Measurements from ENCODE around the gene RPTOR.

RPTOR gene

DNA sequence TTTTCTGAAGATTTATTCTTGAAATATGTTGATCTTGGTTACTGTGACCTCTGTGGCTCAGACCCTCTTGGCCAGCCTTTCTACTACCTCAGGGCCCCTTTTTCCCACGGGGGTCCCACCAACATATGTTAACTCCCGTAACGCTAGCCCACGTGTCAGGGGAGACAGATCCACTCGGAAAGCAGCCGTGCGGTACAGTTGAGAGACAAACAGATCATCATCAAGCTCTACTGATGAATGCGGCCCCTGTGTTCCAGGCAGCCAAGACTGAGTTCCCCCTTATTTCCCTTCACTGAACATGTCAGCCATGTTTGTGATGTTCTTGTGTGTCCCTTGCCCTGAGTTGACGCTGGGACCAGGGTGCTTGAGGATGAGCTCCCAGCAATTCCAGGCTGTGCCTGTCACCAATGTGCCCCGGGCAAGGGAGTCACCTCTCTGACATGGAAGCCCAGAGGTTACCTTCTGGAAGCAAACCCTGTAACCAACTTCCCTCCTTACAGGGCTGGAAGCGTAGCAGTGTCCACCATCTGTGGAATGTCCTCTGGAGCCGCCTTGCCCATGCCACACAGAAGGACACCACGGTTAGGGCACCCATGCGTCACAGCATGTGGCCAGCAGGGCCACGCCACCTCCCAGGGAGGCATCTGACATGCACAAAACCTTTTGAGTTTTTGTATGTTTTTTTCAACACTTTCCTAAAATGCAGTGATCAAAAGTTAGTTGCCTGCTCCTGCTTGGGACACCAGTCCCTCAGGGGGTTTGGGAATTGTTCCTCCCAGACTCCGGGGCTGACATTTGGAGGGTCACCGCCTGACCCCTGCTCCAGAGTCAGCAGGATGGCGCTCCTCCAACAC, 253.3 kb downstream of the RPTOR start:
- H2AK5ac ChIP-seq (ENCODE audit: low read length), result no peak overlapping the region
- H3K23ac ChIP-seq (ENCODE audit: low read length), result no peak overlapping the region
- no peak overlapping the region for H4K8ac ChIP-seq (ENCODE audit: low read depth, low read length)
- no peaks in the 10 kb centered on the region for H3K79me2 ChIP-seq (ENCODE audit: control insufficient read depth, insufficient read depth, low read length)
- H3K4ac ChIP-seq (ENCODE audit: low read depth, low read length), result no peak overlapping the region
- H3K9ac ChIP-seq (ENCODE audit: low read length), result no peak overlapping the region
- no peak overlapping the region for H2BK5ac ChIP-seq (ENCODE audit: low read length)
- no peak overlapping the region for H2BK120ac ChIP-seq (ENCODE audit: low read depth, low read length)
- no CpG with 5 or more reads among the region's 18 CpGs for WGBS (ENCODE audit: extremely low coverage, insufficient coverage, low lambda C conversion rate)
- DNase-seq, result no peak
- no peak overlapping the region for H3K4me2 ChIP-seq (ENCODE audit: low read length)
- no peaks in the 10 kb centered on the region for H3K27me3 ChIP-seq (ENCODE audit: insufficient read depth, low read length, poor library complexity)
- no peak overlapping the region for H3K56ac ChIP-seq (ENCODE audit: low read length)
- H4K5ac ChIP-seq (ENCODE audit: low read length), result no peak overlapping the region
- H3K4me3 ChIP-seq (ENCODE audit: low read length), result no peak overlapping the region
- no peaks in the 10 kb centered on the region for H3K36me3 ChIP-seq (ENCODE audit: control insufficient read depth, insufficient read depth, low read length)
- no peaks in the 10 kb centered on the region for H3K4me1 ChIP-seq (ENCODE audit: control insufficient read depth, low read depth, low read length)
- no peaks in the 10 kb centered on the region for H3K79me1 ChIP-seq (ENCODE audit: low read length)
- H3K27ac ChIP-seq (ENCODE audit: low read depth, low read length), result no peak overlapping the region
- no peak overlapping the region for H3K18ac ChIP-seq (ENCODE audit: low read length)
- H2BK15ac ChIP-seq (replicated peaks; ENCODE audit: low read depth), result no peak overlapping the region

GRCh38 chr17:80798595-80799537, 254.2 kb downstream of the RPTOR start:
- H4K8ac ChIP-seq (ENCODE audit: low read depth, low read length), result no peak overlapping the region
- 100% methylated on average over 1 of the region's 25 CpGs for WGBS (ENCODE audit: extremely low coverage, insufficient coverage, low lambda C conversion rate)

GRCh38 chr17:80799538-80800480, 255.2 kb downstream of the RPTOR start:
- no peak overlapping the region for H2BK15ac ChIP-seq (replicated peaks; ENCODE audit: low read depth)
- H3K9ac ChIP-seq (ENCODE audit: low read length), result no peak overlapping the region
- no peaks in the 10 kb centered on the region for H3K36me3 ChIP-seq (ENCODE audit: control insufficient read depth, insufficient read depth, low read length)
- no peak overlapping the region for H2AK5ac ChIP-seq (ENCODE audit: low read length)
- no peak overlapping the region for H3K56ac ChIP-seq (ENCODE audit: low read length)
- no peak overlapping the region for H3K23ac ChIP-seq (ENCODE audit: low read length)
- no peak overlapping the region for H3K27ac ChIP-seq (ENCODE audit: low read depth, low read length)
- H3K4me3 ChIP-seq (ENCODE audit: low read length), result no peak overlapping the region
- H3K27me3 ChIP-seq (ENCODE audit: insufficient read depth, low read length, poor library complexity), result no peaks in the 10 kb centered on the region
- H3K4ac ChIP-seq (ENCODE audit: low read depth, low read length), result no peak overlapping the region
- H3K79me1 ChIP-seq (ENCODE audit: low read length), result no peaks in the 10 kb centered on the region
- no CpG with 5 or more reads among the region's 40 CpGs for WGBS (ENCODE audit: extremely low coverage, insufficient coverage, low lambda C conversion rate)
- H3K4me1 ChIP-seq (ENCODE audit: control insufficient read depth, low read depth, low read length), result no peaks in the 10 kb centered on the region
- no peak overlapping the region for H2BK5ac ChIP-seq (ENCODE audit: low read length)
- no peak overlapping the region for H4K8ac ChIP-seq (ENCODE audit: low read depth, low read length)
- H3K79me2 ChIP-seq (ENCODE audit: control insufficient read depth, insufficient read depth, low read length), result no peaks in the 10 kb centered on the region
- H3K18ac ChIP-seq (ENCODE audit: low read length), result no peak overlapping the region
- H2BK120ac ChIP-seq (ENCODE audit: low read depth, low read length), result no peak overlapping the region
- H3K4me2 ChIP-seq (ENCODE audit: low read length), result no peak overlapping the region
- no peak for DNase-seq
- no peak overlapping the region for H4K5ac ChIP-seq (ENCODE audit: low read length)

More at GRCh38 chr17:80798595-80799537, 254.2 kb downstream of the RPTOR start:
- H3K79me1 ChIP-seq (ENCODE audit: low read length), result no peaks in the 10 kb centered on the region
- no peak for DNase-seq
- no peak overlapping the region for H3K4ac ChIP-seq (ENCODE audit: low read depth, low read length)
- H3K4me3 ChIP-seq (ENCODE audit: low read length), result no peak overlapping the region
- no peak overlapping the region for H4K5ac ChIP-seq (ENCODE audit: low read length)
- H3K36me3 ChIP-seq (ENCODE audit: control insufficient read depth, insufficient read depth, low read length), result no peaks in the 10 kb centered on the region
- no peaks in the 10 kb centered on the region for H3K4me1 ChIP-seq (ENCODE audit: control insufficient read depth, low read depth, low read length)
- no peaks in the 10 kb centered on the region for H3K27me3 ChIP-seq (ENCODE audit: insufficient read depth, low read length, poor library complexity)
- H3K4me2 ChIP-seq (ENCODE audit: low read length), result no peak overlapping the region
- H2BK15ac ChIP-seq (replicated peaks; ENCODE audit: low read depth), result no peak overlapping the region
- no peak overlapping the region for H3K9ac ChIP-seq (ENCODE audit: low read length)
- no peak overlapping the region for H3K23ac ChIP-seq (ENCODE audit: low read length)
- no peak overlapping the region for H2AK5ac ChIP-seq (ENCODE audit: low read length)
- H2BK5ac ChIP-seq (ENCODE audit: low read length), result no peak overlapping the region
- no peak overlapping the region for H3K18ac ChIP-seq (ENCODE audit: low read length)
- no peak overlapping the region for H3K56ac ChIP-seq (ENCODE audit: low read length)
- H2BK120ac ChIP-seq (ENCODE audit: low read depth, low read length), result no peak overlapping the region
- no peaks in the 10 kb centered on the region for H3K79me2 ChIP-seq (ENCODE audit: control insufficient read depth, insufficient read depth, low read length)
- no peak overlapping the region for H3K27ac ChIP-seq (ENCODE audit: low read depth, low read length)

- Histone ChIP-seq H3K27me3 (ENCODE audit: insufficient read depth, low read length, poor library complexity) (no peaks in the 10 kb centered on the region), H3K4me2 (ENCODE audit: low read length) (no peak overlapping the region), H2AK5ac (ENCODE audit: low read length) (no peak overlapping the region), H3K36me3 (ENCODE audit: control insufficient read depth, insufficient read depth, low read length) (no peaks in the 10 kb centered on the region), H3K4me1 (ENCODE audit: control insufficient read depth, low read depth, low read length) (no peaks in the 10 kb centered on the region), H3K79me1 (ENCODE audit: low read length) (no peaks in the 10 kb centered on the region), H2BK15ac (replicated peaks; ENCODE audit: low read depth) (no peak overlapping the region), H2BK5ac (ENCODE audit: low read length) (no peak overlapping the region), H3K56ac (ENCODE audit: low read length) (no peak overlapping the region), H3K27ac (ENCODE audit: low read depth, low read length) (no peak overlapping the region), H2BK120ac (ENCODE audit: low read depth, low read length) (no peak overlapping the region), H3K79me2 (ENCODE audit: control insufficient read depth, insufficient read depth, low read length) (no peaks in the 10 kb centered on the region), H3K4ac (ENCODE audit: low read depth, low read length) (no peak overlapping the region), H4K8ac (ENCODE audit: low read depth, low read length) (no peak overlapping the region), H3K23ac (ENCODE audit: low read length) (no peak overlapping the region), H3K4me3 (ENCODE audit: low read length) (no peak overlapping the region), H3K9ac (ENCODE audit: low read length) (no peak overlapping the region), H4K5ac (ENCODE audit: low read length) (no peak overlapping the region), H3K18ac (ENCODE audit: low read length) (no peak overlapping the region)
- WGBS (ENCODE audit: extremely low coverage, insufficient coverage, low lambda C conversion rate), result no CpG with 5 or more reads among the region's 18 CpGs
- no peak for DNase-seq
Measured at GRCh38 chr17:80800481-80801391, 256.1 kb downstream of the RPTOR start.

Measured in mesendoderm (in vitro differentiated cells).